Activated CD4-positive, alpha-beta T cell treated with anti-CD3 and anti-CD28 coated beads, Interleukin-2, Interleukin-6, amounts not matched to agents 100 ng/mL and 50 ng/mL, durations not matched to agents 16 hours and 8 hours (primary cell): ENCODE data around the gene BAG5.
"Not testable (repeated sequence)": the region's sequence is repeated elsewhere in the genome, so short reads cannot be mapped to it uniquely, and the experiment has no call there.

ENCODE experiments used
- DNase-seq: peaks from one replicate; pipeline ENCODE4 v3.0.0-alpha.2; 2020

Gene BAG5

DNA sequence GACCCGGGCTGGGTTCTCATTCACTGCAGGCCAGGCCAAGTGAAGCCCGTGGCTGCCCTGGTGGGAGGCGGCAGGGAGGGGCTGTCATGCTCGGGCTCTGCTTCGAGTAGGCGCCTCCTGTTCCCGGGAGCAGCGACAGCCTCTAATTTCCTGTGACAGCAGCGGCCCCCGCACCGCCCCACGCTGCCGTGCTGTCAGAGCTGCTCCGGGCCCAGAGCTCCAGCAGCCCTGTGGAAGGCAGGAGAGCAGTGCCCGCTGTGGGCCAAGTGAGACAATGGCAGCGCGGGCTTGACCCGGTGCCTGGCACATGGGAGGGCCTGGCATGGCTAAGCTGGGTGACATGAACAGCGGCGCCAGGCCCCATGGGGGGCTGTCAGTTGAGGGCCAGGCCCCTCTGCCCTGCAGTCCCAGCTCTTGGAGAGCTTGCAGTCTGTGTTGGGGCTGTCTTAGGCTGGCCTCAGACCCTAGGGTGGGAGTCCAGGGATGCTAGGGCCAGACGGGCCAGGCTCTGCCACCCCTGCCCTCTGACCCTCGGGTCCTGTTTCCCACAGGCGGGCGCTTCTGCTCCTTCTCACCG, 28.4 kb downstream of the BAG5 start:
- no peak for DNase-seq

DNA sequence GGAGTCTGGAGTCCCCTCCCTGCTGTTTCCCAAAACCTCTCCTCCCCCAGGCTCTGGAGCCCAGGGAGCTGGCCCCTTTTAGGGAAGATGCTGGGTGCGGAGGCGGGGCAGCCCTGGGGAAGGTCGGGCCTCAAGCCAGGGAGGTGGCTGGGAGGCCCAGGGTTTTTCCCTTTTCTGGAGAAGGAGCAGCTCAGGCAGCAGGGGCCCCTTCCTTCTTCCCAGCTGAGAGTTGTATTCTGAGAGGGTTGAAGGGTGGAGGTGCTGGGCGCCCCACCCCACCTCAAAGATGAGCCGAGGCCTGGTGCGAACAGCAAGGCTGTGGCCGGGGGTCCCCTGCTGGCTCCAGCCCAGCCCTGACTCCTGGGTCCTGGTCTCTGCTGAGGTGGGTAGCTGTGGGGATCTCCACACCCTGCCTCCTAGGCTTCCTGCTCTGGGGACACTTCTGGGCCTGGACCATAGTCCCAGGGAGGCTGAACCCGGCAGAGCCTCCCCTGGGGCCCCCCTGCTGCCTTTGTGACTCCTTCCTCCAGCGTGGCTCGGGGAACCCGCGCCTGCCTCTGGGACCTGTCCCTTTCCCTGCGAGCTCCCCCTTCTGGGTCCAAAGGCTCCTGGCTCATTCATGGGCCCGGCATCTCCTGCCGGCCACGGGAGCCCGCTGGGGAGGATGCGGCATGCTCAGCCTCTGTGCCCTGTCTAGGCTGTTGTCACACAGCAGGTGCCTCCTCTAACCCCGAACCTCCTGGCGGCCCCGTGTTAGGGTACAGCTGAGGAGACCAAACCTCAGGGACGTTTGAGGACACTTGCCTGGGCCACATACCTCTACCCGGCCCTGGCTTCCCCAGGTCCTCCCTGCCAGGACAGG, 29.1 kb downstream of the BAG5 start:
- no peak for DNase-seq

DNA sequence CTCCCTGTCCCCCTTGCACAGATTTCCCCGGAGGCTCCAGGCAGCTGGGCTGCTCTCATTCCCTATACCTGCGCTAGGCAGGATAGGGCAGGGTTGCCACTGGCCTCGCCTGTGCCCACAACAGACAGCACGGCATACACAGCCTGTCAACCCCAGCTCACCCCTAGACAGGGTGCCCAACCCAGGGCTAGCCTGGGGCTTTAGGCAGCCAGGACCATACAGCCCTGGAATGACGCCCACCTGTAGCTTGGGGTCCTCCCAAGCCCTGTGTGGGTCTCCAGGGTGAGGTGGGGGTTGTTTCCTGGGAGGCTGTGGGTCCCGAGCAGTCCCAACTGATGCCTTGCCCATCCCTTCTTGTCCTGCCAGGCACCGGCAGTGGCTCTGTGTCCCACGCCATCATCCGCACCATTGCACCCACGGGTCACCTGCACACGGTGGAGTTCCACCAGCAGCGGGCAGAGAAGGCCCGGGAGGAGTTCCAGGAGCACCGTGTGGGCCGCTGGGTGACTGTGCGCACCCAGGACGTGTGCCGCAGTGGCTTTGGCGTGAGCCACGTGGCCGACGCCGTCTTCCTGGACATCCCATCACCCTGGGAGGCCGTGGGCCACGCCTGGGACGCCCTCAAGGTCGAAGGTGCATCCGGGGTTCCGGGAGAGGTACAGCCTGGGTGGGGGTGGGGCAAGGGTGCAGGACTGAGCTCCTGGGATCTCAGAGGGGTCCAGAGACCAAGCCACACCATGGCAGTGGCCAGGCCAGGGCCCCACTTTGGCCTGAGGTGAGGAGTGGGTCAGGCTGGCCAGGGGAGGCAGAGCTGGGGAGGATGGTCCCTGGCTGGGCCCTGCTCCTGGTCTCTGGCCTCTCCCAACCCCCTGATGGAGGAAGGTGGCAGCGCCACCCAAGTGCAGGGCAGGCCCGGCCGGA, 30.0 kb downstream of the BAG5 start:
- DNase-seq, result no peak

DNA sequence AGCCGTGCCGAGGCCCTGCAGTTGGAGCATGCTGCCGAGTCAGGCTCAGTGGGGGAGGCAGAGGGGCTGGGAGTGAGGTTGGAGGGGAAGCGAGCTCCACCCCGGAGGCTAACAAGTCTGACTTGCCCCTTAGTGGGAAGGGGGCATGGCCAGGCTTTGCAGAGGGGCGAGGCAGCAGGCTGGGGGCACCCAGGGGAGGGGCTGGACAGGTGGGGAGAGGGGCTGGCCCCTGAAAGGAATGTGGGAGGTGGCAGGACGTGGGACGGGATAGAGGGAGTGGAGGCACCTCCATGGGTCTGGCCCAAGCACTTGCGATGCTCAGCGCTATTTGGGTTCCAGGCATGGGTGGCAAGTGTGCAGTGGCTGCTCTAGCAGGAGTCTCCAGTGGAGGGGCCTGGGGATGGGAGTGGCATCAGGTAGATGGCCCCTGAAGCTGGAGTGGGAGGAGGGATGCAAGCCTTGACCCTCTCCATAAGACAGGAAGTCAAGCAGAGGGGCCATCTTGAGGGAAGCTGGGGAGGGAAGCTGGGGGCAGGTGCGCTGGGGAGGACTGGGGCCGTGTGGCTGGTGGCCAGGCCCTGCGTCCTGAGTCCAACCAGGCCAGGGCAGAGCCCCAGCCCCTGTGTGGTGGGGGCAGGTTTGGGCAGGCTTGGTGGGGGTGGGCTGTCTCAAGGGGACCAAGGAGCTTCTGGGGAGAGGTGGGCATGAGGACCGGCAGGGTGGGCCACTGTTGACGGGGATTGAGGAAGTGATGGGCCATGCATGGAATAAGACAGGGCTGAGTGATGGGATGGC, 30.8 kb downstream of the BAG5 start:
- no peak for DNase-seq

DNA sequence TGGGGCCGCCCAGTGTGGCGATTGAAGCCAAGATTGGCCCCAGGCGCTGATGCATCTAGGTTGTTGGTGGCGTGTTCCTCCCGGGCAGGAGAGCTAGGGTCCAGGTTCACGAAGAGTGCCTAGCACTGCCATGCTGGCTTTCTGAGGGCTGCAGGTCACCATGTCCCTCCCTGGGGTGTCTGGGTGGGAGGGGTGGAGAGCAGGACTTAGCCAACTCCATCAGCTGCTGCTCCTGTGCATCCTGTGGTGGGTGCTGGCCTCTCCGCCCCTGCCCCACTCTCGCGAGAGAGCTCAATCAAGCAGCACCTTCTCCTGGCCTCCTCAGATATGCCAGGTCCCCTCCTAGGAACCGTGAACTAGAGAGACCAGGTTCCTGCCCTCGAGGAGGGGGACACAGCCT, 31.6 kb downstream of the BAG5 start:
- no peak for DNase-seq

DNA sequence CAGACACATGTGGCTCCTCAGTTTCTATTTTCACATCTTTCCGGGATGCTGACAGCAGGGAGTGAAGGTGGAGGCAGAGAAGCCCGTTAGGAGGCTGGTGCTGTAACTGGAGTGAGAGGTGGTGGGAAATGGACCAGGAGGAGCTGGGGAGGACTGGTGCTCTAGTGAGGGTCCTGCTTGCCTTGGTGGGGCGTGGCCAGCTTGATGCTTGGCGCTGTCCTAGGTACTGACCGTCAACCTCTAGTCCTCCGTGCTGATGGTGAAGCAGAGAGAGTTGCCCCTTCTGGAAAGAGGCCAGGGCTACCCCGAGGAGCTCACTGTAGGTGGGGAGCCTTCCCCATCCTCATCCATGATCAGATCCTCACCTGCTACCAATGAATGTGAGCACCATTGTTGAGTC, 32.1 kb downstream of the BAG5 start:
- DNase-seq, result no peak

DNA sequence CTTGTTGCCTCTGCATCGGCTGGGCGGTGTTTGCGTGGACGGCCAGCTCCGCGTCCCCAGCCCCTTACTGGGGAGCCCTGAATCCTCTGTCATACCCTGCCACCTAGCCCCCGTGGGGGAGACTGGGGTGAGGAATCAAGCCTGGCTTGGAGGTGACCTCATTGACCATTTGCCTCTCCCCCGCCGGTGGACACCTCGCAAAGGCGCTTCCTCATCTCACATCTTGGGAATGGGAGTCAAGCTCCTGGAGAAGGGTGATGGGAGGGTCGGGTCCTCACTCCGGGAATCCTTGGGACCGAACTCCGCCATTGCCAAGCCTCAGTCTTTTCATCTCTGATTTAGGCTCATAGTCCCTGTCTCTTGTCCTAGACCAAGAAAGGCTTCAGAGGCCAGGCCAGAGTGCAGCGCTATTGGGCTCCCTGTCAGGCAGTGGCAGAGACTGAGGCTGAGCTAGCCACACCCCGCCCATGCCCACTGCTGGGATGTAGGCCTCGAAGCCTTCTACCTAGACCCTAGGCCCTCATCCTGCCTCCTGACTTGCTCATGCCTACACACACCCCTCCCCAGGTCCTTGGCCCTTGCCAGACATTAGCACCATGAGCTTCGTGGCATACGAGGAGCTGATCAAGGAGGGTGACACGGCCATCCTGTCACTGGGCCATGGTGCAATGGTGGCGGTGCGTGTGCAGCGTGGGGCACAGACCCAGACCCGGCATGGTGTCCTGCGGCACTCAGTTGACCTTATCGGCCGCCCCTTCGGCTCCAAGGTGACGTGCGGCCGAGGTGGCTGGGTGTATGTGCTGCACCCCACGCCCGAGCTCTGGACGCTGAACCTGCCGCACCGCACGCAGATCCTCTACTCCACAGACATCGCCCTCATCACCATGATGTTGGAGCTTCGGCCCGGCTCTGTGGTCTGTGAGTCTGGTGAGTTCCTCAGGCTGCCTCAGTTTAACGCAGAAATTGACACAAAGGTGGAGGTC, 32.8 kb downstream of the BAG5 start:
- no peak for DNase-seq

DNA sequence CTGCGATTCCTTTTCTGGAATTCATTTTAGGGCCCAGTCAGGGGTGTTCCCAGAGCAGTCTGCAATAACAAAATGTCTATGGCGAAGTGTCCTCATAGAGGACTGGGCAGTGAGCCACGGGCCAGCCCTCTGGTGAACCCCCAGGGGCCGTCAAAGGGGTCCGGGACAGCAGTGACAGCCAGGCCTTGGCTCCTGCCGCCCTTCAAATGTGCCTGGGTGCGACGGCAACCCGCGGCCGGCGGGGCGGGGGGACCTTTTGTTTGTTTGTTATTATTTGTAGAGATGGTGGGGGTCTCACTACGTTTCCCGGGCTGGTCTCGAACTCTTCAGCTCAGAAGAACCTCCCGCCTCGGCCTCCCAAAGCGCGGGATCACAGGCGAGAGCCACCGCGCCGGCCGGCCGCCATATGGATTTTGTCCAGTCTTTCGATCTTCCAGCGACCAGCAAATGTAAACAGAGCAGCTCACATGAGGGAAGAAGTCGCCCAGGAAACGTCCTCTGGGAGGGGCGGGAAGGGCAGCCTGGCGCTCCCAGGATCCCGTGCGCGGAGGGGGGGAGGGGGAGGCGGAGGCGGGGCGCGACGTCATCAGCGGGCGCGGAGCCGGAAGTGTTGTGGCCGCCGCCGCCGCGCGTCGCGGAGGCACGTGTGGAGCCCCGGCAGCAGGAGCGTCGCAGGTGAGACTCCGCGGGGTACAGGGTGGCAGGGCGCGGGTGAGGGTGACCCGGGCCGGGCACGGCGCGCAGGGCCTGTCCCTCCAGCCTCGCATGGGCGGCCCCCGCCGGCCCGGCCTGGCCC, 33.7 kb downstream of the BAG5 start, which contains the start of gene TRMT61A:
Gene TRMT61A (plus strand): TSS at position 610 of the 796 bp plus-strand sequence. CDS start 783 bp downstream, outside the sequence.
- DNase-seq, result peak; percentile 83

DNA sequence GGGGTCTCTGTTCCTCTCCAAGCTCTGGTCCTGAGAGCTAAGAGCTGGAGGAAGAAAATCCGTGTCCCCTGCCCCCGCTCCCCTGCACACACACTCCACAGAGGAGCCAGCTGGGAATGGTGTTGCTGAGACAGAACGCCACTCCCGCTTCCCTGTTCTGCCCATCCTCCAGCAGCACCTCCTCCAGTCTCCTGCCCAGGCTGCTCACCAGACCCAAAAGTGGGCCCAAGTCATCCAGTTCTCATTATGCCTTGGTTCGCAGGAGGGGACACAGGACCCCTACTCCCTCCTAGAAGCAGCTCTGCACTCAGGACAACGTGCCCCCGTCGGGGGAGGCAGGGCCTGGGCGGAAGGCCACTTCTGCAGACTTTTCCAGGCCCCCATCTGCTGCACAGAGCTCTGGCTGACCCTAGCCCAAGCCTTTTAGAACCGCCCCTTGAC, 34.3 kb downstream of the BAG5 start:
- no peak for DNase-seq

DNA sequence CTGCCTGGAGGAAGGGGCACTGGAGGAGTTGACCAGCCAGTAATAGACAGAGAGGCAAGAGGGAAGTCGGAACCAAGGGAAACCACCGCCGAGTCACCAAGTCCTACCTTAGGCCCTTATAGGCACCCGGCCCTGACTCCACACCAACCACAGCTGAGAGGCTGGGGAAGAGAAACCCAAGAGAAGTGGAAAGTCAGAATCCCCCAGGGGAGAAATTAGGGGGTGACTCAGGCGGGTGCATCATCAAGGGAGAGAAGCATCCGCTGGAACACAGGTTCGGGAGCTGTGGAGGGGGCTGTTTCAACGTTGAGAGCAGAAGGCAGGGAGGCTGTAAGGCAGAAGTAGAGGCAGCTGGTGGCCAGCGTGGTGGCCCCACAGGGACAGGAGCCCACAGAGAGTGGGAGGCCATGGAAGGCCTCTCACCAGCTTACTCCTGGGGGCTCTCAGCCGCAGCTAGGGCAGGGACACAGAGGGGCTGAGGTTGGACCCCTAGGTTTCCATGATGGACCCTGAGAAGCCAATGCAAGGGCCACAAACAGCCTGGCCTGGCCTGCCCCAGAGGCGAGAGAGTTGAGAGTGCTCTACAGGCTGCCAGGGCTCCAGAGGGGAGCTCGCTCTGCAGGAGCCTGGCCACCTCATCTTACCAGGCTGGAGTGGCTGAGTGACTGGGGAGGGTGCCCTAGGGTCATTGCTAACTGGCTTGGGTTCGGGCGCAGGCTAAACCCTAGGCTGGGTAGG, 34.9 kb downstream of the BAG5 start:
- DNase-seq, result no peak

DNA sequence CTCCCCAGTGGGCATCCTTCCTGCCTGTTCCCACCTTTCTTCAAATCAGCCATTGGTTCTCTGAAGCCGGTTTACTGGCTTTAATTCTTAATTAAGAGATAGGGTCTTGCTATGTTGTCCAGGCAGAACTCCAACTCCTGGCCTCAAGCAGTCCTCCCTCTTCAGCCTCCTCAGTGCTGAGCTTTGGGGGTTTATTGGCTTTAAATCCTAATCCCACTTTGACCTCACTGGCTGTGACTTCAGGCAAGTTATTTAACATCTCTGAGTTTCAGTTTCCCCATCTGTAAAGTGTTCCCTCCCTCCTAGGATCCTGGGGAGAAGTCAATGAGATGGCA, 35.6 kb downstream of the BAG5 start:
- DNase-seq, result no peak

DNA sequence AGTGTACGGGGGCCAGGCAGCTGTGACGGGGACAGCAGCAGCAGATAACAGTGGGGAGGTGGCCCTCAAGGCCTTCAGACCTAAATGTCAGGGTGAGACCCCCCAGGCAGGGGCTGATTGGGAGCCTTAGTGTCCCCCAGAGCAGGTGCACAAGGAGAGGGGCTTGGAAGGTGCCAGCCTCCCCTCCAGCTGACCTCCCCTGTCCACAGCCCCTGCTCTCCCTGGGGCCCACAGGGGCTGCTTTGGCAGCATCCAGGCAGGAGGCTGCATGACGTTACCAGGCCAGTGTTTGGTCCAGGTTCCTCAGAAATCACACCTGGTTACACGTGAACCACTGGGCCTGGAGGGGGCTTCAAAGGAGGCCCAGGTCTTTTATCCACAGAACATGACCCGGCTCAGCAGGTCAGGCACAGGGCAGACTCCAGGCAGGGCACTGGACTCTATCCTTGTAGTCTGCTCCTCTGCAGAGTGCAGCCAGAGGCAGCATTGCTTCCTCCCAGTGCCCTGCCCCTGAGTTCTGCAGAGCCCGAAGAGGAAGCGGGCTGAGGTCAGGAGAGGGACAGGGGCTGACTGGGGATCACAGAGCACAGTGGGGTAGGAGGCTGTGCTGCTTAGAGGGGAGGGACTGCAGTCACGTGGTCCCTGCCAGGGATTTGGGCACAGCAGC, 36.1 kb downstream of the BAG5 start:
- no peak for DNase-seq

DNA sequence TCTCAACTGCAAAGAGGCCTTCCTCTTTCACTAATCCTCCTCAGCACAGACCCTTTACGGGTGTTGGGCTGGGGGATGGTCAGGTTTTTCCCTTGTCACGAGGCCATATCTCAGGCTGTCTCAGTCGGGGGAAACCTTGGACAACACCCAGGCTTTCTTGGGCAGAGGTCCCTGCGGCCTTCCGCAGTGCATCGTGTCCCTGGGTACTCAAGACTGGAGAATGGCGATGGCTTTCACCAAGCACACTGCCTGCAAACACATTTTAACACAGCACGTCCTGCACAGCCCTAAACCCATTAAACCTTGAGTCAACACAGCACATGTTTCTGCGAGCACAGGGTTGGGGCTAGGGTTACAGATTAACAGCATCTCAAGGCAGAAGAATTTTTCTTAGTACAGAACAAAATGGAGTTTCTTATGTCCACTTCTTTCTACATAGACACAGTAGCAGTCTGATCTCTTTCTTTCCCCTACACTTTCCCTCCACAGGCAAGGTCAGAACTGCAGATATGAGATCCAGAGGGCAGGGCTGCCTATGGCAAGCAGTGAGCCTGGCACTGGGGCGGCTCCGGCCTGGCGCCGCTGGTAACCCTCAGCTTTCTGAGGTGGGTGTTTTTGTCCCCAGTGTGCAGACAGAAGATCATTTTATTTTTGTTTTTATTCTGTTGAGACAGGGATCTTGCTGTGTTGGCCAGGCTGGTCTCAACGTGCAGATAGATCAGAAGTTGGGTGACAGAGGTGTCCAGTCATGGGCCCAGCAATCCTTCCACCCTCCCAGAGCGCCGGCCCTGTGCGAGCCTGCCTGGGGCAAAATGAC, 36.8 kb downstream of the BAG5 start:
- DNase-seq, result not testable (repeated sequence)

DNA sequence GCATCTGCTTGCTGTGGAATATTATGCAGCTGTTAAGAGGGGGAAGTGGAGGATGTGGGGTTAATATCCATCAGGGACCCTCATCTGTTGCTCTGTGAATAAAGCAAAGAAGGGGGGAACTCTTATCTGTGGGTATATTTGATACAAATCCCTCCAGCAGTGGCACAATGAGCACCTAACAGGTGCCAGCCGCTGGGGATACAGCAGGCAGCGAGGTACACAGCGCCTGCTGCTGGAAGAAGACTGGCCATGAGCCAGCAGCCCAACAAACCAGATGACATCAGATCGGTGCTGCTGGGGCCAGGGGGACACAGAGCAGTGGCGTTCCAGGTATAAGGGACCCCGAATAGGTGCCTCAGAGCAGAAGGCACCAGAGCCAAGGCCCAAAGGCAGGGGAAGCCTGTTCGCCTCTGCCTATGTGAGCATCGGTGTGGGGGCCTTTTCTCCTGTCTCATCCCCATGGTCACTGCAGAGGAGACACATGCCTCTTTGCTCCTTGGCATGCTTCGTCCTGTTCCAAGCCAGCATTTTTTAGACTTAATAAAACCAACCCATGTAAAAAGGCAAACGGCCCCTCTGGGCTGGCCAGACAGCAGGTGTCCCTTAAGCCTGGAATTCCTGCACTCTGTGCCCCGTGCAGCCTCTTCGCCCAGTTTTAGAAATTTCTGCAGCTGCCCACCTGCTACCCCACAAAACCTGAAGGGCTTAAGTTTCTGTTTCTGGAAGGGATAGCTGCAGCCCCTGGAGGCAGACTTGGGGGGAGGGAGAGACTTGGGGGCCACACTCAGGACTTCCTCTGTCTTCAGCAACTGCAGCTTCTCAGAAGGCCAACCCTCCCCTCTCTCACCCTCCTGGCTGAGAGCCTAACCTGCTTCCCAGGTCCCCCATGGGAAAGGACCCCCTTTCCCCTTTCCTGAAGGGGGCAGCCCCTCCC, 38.2 kb downstream of the BAG5 start:
- no peak for DNase-seq

DNA sequence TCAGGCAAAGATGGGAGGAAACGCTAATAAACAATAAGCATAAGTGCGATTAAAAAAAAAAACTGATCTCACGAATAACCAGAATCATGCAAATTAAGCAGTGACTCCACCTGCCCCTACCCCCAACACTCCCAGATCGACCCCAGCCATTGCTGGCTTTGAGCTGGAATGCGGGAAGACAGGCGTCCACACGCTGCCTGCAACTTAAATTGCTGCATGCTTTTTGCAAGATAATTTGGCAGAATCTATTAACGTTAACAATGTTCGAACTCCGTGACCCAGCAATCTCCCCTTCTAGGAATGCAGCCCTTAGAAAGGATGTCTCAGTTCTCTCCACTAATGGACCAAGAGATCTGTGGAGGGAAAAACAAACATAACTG, 38.9 kb downstream of the BAG5 start:
- no peak for DNase-seq

DNA sequence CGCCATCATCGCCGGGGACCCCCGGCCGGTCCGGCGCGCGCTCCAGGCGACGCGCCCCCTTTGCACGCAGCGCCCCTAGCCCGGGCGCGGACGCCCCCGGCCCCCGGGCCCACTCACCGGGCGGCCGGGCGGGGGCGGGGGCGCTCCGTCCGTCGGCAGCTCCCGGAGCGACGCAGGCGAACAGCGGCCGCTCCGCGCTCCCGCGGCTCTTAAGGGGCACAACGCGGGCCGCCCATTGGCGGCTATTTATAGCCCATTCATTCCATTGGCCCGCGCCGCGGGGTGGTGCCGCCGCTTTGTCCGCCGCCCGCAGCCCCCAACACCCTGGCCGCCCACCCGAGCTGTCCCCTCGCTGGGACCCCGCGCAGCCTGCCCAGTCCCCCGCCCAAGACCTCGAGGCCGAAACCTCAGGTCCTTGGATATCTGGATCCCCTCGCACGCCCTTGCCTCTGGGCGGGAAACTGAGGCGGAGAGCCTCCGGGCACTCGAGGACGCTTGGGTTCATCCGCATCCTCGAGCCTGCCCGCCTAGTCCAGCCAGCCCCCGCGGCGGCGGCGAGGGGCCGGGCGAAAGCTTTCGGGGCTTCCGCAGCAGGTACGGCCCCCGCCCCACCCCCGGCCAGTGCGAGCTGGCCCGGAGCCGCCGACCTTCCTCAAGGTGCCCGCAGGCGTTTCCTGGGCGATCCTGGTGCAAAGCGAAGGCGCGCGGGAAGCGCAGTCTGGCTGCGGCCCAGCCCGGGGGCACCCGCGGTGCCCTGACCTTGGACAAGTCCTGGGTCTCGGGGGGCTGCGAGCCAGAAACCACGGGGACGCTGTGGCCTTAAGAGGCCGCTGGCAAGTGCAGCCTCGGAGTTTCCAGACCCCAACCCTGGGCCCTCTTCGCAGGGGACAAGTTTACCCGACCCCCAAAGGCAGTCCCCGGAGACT, 39.5 kb downstream of the BAG5 start, which contains the start of gene CKB:
Gene CKB (minus strand): TSS at position 182 of the 926 bp plus-strand sequence. CDS start 337 bp downstream, outside the sequence.
- DNase-seq, result no peak
